ENCODE measurements around the gene STT3B. TPM values are rescaled to one million over a fixed set of nuclear protein-coding genes. Genes with fewer than 3 reads are reported as not detected.

The STT3B gene
- 65.3 TPM for polyA plus RNA-seq (2012; ENCODE audit: low read depth, missing spikeins)

DNA sequence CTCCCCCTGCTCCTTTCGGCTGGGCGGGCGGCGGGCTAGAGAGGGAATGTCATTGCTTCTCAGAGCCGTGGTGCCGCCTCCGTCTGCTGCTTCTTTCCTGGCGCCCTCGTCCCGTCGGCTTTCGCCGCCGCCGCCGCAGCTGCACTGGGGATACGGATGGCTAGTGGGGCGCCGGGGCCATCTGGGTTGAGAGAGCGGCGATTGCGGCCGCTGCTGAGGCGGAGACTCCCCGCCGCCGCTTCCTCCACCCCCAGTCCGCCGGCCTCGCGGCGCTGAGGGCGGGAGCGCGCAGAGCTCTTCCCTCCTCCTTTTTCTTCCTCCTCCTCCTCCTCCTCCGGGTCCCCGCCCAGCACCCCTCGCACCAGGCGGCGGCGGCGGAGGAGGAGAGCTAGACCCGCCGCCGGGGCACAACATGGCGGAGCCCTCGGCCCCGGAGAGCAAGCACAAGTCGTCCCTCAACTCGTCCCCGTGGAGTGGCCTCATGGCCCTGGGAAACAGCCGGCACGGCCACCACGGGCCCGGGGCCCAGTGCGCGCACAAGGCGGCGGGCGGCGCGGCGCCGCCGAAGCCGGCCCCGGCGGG is at the start of gene STT3B:
Gene STT3B (plus strand): TSS at position 339 of the 582 bp plus-strand sequence. CDS start 74 bp downstream, at position 413.
- peak; percentile 53 for DNase-seq (ENCODE audit: insufficient read length, low spot score)
- TF ChIP-seq TAF1 (IDR thresholded peaks at IDR 0.05; ENCODE audit: low read depth, low read length) (0 out of 2 replicates have a peak, but pooled peaks have one; percentile 33), POU2F2 (IDR thresholded peaks at IDR 0.05; ENCODE audit: low read depth, low read length) (0 out of 2 replicates have a peak, but pooled peaks have one; percentile 22), POLR2AphosphoS5 (IDR thresholded peaks at IDR 0.05; ENCODE audit: low read depth, low read length) (0 out of 2 replicates have a peak, but pooled peaks have one; percentile 29), SPI1 (IDR thresholded peaks at IDR 0.05; ENCODE audit: low read depth, low read length) (no peak), POLR2A (IDR thresholded peaks at IDR 0.05; ENCODE audit: low read depth, low read length) (no peak; the same call in 1 of the 2 replicates), PAX5 (IDR thresholded peaks at IDR 0.05; ENCODE audit: insufficient read depth, low read length, severe bottlenecking) (no peak)
- no peak for FAIRE-seq

- FAIRE-seq = no peak
Observed at GRCh38 chr3:31483776-31484175, 48.9 kb upstream of the STT3B start.

GRCh38 chr3:31485196-31485595 is 47.5 kb upstream of the STT3B start:
- TF ChIP-seq SPI1 (IDR thresholded peaks at IDR 0.05; ENCODE audit: low read depth, low read length) = 0 out of 2 replicates have a peak, but pooled peaks have one; percentile 33
- TF ChIP-seq TAF1 (IDR thresholded peaks at IDR 0.05; ENCODE audit: low read depth, low read length) = no peak
- DNase-seq (ENCODE audit: insufficient read length, low spot score) (no peak), FAIRE-seq (no peak)

More at GRCh38 chr3:31483776-31484175, 48.9 kb upstream of the STT3B start:
- no peak for DNase-seq (ENCODE audit: insufficient read length, low spot score)
- TF ChIP-seq SPI1 (IDR thresholded peaks at IDR 0.05; ENCODE audit: low read depth, low read length) = no peak
- TF ChIP-seq POU2F2 (IDR thresholded peaks at IDR 0.05; ENCODE audit: low read depth, low read length) = no peak
- no peak for TF ChIP-seq POLR2AphosphoS5 (IDR thresholded peaks at IDR 0.05; ENCODE audit: low read depth, low read length)
- TF ChIP-seq POLR2A (IDR thresholded peaks at IDR 0.05; ENCODE audit: low read depth, low read length) = no peak
- no peak for TF ChIP-seq PAX5 (IDR thresholded peaks at IDR 0.05; ENCODE audit: insufficient read depth, low read length, severe bottlenecking)
- no peak for TF ChIP-seq TAF1 (IDR thresholded peaks at IDR 0.05; ENCODE audit: low read depth, low read length)

DNA sequence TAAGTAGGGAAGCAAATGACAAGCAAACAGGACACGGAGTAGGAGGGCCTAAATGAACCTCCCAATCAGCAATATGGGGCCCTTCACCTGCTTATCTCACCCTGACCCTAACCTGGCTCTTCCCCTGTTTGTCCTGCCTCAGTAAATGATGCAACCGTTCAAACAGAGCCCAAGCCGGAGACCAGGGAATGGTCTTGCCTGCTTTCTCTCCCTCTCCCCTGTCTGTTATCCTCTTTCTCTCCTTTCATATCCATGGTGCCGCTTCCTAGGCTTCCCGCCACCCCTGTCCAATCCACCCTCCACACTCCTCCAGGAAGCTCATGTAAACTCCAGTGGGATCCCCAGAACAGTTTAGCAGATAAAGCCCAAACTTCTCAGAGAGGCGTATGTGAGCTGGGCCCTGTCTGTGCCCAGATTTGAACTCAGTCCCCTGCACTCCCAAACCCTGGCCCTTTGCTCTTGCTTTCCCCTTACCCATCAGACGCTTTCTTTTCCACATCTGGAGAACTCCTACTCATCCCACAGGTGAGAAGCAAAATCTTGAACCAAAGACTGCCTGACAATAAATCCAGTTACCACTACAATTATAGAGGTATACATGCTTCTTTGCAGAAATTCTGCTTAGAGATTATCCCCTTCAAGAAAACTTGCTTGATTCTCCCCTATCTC is 45.7 kb upstream of the STT3B start:
- DNase-seq (ENCODE audit: insufficient read length, low spot score) (no peak), FAIRE-seq (no peak)
- TF ChIP-seq POLR2A (IDR thresholded peaks at IDR 0.05; ENCODE audit: low read depth, low read length) (no peak), POLR2AphosphoS5 (IDR thresholded peaks at IDR 0.05; ENCODE audit: low read depth, low read length) (no peak), POU2F2 (IDR thresholded peaks at IDR 0.05; ENCODE audit: low read depth, low read length) (no peak), PAX5 (IDR thresholded peaks at IDR 0.05; ENCODE audit: insufficient read depth, low read length, severe bottlenecking) (no peak), TAF1 (IDR thresholded peaks at IDR 0.05; ENCODE audit: low read depth, low read length) (no peak), SPI1 (IDR thresholded peaks at IDR 0.05; ENCODE audit: low read depth, low read length) (no peak)

DNA sequence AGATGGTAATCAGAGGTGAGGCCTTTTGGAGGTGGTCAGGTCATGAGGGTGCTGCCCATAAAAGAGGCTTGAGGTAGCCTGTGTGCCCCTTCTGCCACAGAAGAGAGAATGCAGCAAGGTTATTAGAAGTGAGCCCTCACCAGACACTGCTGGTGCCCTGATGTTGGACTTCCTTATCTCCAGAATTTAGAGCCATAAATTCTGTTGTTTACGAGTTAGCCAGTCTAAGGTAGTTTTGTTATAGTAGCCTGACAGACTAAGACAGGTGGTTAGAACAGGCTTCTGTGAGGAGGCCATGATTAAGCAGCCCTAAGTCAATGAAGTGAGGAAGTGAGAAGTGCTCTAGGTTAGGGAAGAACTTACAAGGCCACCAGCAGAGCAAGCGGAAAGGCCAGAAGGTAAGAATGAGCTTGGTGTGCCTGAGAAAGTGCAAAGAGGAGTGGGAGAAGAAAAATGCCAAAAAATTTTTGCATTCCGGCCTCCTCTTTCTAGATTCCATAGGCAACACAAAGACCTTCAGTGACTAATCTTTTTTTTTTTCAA is 44.2 kb upstream of the STT3B start:
- FAIRE-seq (no peak), DNase-seq (ENCODE audit: insufficient read length, low spot score) (no peak)
- TF ChIP-seq POLR2A (IDR thresholded peaks at IDR 0.05; ENCODE audit: low read depth, low read length) = no peak
- TF ChIP-seq SPI1 (IDR thresholded peaks at IDR 0.05; ENCODE audit: low read depth, low read length) = peak; percentile 38; the same call in 1 of the 2 replicates

DNA sequence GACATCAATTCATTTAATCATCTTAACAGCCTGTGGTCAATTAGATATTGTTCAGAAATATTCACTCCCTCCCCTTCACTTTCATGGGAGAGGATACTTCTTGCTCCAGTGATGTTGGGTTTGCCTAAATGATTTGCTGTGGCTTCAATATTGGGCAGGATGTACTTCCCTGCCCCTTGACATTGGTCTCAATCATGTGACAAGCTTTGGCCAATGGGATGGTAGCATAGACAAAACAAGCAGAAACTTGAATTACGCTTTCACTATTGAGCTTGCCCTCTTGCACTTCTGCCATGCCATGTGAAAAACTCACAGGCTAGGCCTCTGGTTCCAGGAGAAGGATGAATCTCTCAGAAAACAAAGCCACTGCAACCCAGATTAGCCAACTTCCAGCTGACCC is 42.2 kb upstream of the STT3B start:
- FAIRE-seq (no peak), DNase-seq (ENCODE audit: insufficient read length, low spot score) (no peak)
- TF ChIP-seq TAF1 (IDR thresholded peaks at IDR 0.05; ENCODE audit: low read depth, low read length) (no peak), SPI1 (IDR thresholded peaks at IDR 0.05; ENCODE audit: low read depth, low read length) (no peak)

- TF ChIP-seq SPI1 (IDR thresholded peaks at IDR 0.05; ENCODE audit: low read depth, low read length) = no peak
- TF ChIP-seq TAF1 (IDR thresholded peaks at IDR 0.05; ENCODE audit: low read depth, low read length) = no peak
- no peak for TF ChIP-seq POU2F2 (IDR thresholded peaks at IDR 0.05; ENCODE audit: low read depth, low read length)
- TF ChIP-seq POLR2AphosphoS5 (IDR thresholded peaks at IDR 0.05; ENCODE audit: low read depth, low read length) = no peak
- no peak for TF ChIP-seq PAX5 (IDR thresholded peaks at IDR 0.05; ENCODE audit: insufficient read depth, low read length, severe bottlenecking)
- TF ChIP-seq POLR2A (IDR thresholded peaks at IDR 0.05; ENCODE audit: low read depth, low read length) = no peak
- no peak for FAIRE-seq
- no peak for DNase-seq (ENCODE audit: insufficient read length, low spot score)
Observed at GRCh38 chr3:31491660-31492059, 41.1 kb upstream of the STT3B start.

DNA sequence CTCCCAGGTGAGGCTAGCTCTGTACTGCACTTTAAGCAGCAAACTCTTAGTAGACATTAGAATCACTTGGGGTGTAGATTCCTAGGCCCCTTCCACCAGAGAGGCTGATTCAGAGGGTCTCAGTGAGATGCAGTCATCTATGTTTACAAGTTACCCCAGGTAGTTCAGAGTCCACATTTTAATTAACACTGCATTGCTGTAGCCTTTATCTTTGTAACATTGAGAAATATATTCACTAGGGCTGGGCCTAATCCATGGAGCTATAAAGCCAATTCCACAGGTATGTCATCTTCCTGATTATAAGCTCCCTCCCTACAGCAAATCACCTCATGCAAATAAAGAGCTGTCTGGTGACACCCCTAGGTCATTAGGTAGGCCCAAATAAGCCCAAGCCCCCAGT is 39.6 kb upstream of the STT3B start:
- DNase-seq (ENCODE audit: insufficient read length, low spot score) (no peak), FAIRE-seq (no peak)
- TF ChIP-seq PAX5 (IDR thresholded peaks at IDR 0.05; ENCODE audit: insufficient read depth, low read length, severe bottlenecking) (no peak), POLR2A (IDR thresholded peaks at IDR 0.05; ENCODE audit: low read depth, low read length) (no peak), SPI1 (IDR thresholded peaks at IDR 0.05; ENCODE audit: low read depth, low read length) (no peak), POU2F2 (IDR thresholded peaks at IDR 0.05; ENCODE audit: low read depth, low read length) (no peak), TAF1 (IDR thresholded peaks at IDR 0.05; ENCODE audit: low read depth, low read length) (no peak), POLR2AphosphoS5 (IDR thresholded peaks at IDR 0.05; ENCODE audit: low read depth, low read length) (no peak)

DNA sequence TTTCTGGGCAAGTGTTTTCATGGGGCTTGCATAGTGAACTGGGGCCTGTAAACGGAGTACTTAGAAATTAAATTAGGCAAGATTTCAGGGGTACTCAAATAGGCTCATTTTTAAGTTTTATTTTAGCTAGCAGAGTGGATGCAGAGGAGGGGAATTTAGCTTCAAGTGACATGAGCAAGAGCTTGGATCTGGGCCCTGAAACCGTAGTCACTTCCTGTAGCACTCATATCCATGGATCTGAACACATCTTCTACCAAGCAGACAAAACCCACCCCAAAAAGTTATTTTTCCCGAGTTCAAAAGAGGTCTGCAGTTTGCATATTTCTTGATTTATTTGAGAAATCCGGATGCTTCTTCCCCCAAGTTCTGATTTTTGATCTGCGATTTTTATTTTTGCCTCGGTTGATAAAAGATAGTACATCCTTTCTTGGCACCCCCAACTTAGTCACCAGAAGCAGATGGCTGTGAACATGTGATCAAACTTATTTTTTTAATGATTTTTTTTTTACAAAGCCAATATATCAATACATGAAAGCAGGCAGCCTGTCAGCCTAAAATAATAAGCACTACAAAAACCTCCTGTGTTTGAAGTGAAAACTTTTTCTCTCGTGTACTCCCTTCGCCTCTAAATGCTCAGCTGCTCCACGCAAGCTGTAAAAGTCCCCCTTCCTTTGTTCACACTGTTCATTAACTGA is 36.6 kb upstream of the STT3B start:
- DNase-seq (ENCODE audit: insufficient read length, low spot score) (no peak), FAIRE-seq (no peak)

More for the DNA sequence above, 36.6 kb upstream of the STT3B start:
- TF ChIP-seq PAX5 (IDR thresholded peaks at IDR 0.05; ENCODE audit: insufficient read depth, low read length, severe bottlenecking) (no peak), SPI1 (IDR thresholded peaks at IDR 0.05; ENCODE audit: low read depth, low read length) (no peak), POLR2A (IDR thresholded peaks at IDR 0.05; ENCODE audit: low read depth, low read length) (no peak), TAF1 (IDR thresholded peaks at IDR 0.05; ENCODE audit: low read depth, low read length) (no peak), POLR2AphosphoS5 (IDR thresholded peaks at IDR 0.05; ENCODE audit: low read depth, low read length) (no peak), POU2F2 (IDR thresholded peaks at IDR 0.05; ENCODE audit: low read depth, low read length) (no peak)

Data from GM12891 (cell line).